Measurements from ENCODE around the gene ANXA3. TPM values are rescaled to one million over a fixed set of nuclear protein-coding genes. Genes with fewer than 3 reads are reported as not detected.

The ANXA3 gene
- total and polyA plus RNA-seq, 2 donors (not counting 3 experiments of a cell fraction or from before 2014, with no cell fraction given) = 52.9 to 78.4 TPM

- peaks cover 6% of the 10 kb centered on the region for H3K4me1 ChIP-seq (ENCODE audit: control insufficient read depth, extremely low read depth, insufficient read depth, low read length)
- no peak for TF ChIP-seq EZH2 (IDR thresholded peaks at IDR 0.05; ENCODE audit: borderline replicate concordance, low read depth, low read length, severe bottlenecking)
- no peak for TF ChIP-seq MAX (IDR thresholded peaks at IDR 0.05; ENCODE audit: insufficient read depth, insufficient read length)
- TF ChIP-seq FOS (IDR thresholded peaks at IDR 0.05; ENCODE audit: borderline replicate concordance, insufficient read depth, low read length) = no peak
- no peak for TF ChIP-seq MYC (IDR thresholded peaks at IDR 0.05; ENCODE audit: low read depth, low read length)
- TF ChIP-seq GATA2 (IDR thresholded peaks at IDR 0.05; ENCODE audit: insufficient read depth, insufficient read length, low read depth, low read length) = no peak
- no peak for TF ChIP-seq POLR2A (IDR thresholded peaks at IDR 0.05; ENCODE audit: low read depth, low read length)
- TF ChIP-seq CTCF (IDR thresholded peaks at IDR 0.05; ENCODE audit: extremely low read depth in 1 of 2, insufficient read depth in 1 of 2, low read depth in 1 of 2, low read length in 2 of 2) = no peak
- TF ChIP-seq POLR2AphosphoS5 (IDR thresholded peaks at IDR 0.05; ENCODE audit: insufficient read depth, low read depth, low read length) = no peak
- no peak for TF ChIP-seq JUN (IDR thresholded peaks at IDR 0.05; ENCODE audit: borderline replicate concordance, insufficient read depth, insufficient read length, low read depth)
- H3K27ac ChIP-seq (ENCODE audit: insufficient read depth, low read depth, low read length) = no peak overlapping the region
- H3K9me1 ChIP-seq (replicated peaks; ENCODE audit: control insufficient read depth, extremely low read depth, insufficient read depth, low read length) = no peaks in the 10 kb centered on the region
- no peaks in the 10 kb centered on the region for H4K20me1 ChIP-seq (replicated peaks; ENCODE audit: control insufficient read depth, extremely low read depth, insufficient read depth, low read length)
- ChIA-PET POLR2A (no interaction called here), CTCF (interaction anchor here (0.6 to 1.1 kb wide), 2 partner anchors 282 to 340 kb away, joined by 3 read pairs; no protein-coding TSS in a partner anchor)
- BruUV-seq (replicated peaks) = no TSS peak
- H3K36me3 ChIP-seq (ENCODE audit: control insufficient read depth in 2 of 2, extremely low read depth in 1 of 2, insufficient read depth in 2 of 2, low read length in 2 of 2) = no peaks in the 10 kb centered on the region
- FAIRE-seq (no peak), DNase-seq (ENCODE audit: low read depth, low spot score) (no peak)
- H3K9ac ChIP-seq (replicated peaks; ENCODE audit: extremely low read depth, insufficient read depth, low read length) = no peak overlapping the region
- intact Hi-C loops (cut with micrococcal nuclease) (no loop called here), dilution Hi-C loops (cut with MboI; ENCODE audit: extremely low pct_ligation_motif_present, low sequenced_read_pairs) (no loop called here)
- H2AFZ ChIP-seq (ENCODE audit: low read depth, low read length) = no peak overlapping the region
- H3K4me2 ChIP-seq (ENCODE audit: insufficient read depth, low read length) = no peak overlapping the region
- H3K4me3 ChIP-seq (replicated peaks in 1 of 3; ENCODE audit: insufficient read depth in 1 of 3, low read depth in 1 of 3, low read length in 3 of 3) = no peak overlapping the region
- no peaks in the 10 kb centered on the region for H3K27me3 ChIP-seq (ENCODE audit: control insufficient read depth in 2 of 2, insufficient read depth in 2 of 2, low read length in 2 of 2)
- H3K79me2 ChIP-seq (ENCODE audit: control insufficient read depth, insufficient read depth, low read length) = no peaks in the 10 kb centered on the region
- no peaks in the 10 kb centered on the region for H3K9me3 ChIP-seq (replicated peaks; ENCODE audit: control insufficient read depth, insufficient read depth, low read length)
Observed at GRCh38 chr4:78524009-78524408, 27.6 kb upstream of the ANXA3 start.
